ENCODE data around the gene BAIAP2L2. TPM values are rescaled to one million over a fixed set of nuclear protein-coding genes. Genes with fewer than 3 reads are reported as not detected.

BAIAP2L2 gene
- total and polyA plus RNA-seq, 4 donors: 0.17 to 1.0 (median 0.46) TPM

- Histone ChIP-seq H3K9me3 (ENCODE audit: control insufficient read depth in 4 of 4, insufficient read depth in 3 of 4, low read length in 3 of 4) (no peaks in the 10 kb centered on the region), H3K4me1 (ENCODE audit: control insufficient read depth in 5 of 5, insufficient read depth in 5 of 5, low read length in 5 of 5) (no peaks in the 10 kb centered on the region), H3K27ac (ENCODE audit: low read depth in 1 of 2, low read length in 1 of 2) (no peak overlapping the region), H3K4me3 (no peak overlapping the region), H3K27me3 (ENCODE audit: control insufficient read depth in 3 of 3, insufficient read depth in 3 of 3, low read length in 2 of 3) (no peaks in the 10 kb centered on the region), H3K36me3 (ENCODE audit: control insufficient read depth in 4 of 4, insufficient read depth in 4 of 4, low read length in 4 of 4) (peaks cover 0 to 58% (median 8%) of the 10 kb centered on the region in 4 donors), H3K9ac (ENCODE audit: insufficient read depth in 1 of 2, low read length in 2 of 2) (no peak overlapping the region)
- TF ChIP-seq CTCF (IDR thresholded peaks at IDR 0.05; ENCODE audit: control extremely low read depth, extremely low read depth): no peak
- ATAC-seq (ENCODE audit: insufficient read depth, low FRiP score) (no peak), DNase-seq (no peak)
- WGBS, 2 donors: 96 to 97% methylated on average over 25 of the region's 25 CpGs
Observed at GRCh38 chr22:38072322-38073149, 37.9 kb downstream of the BAIAP2L2 start.

GRCh38 chr22:38071421-38072321 is 38.8 kb downstream of the BAIAP2L2 start:
- TF ChIP-seq CTCF (IDR thresholded peaks at IDR 0.05; ENCODE audit: control extremely low read depth, extremely low read depth): no peak
- Histone ChIP-seq H3K27ac (ENCODE audit: low read depth in 1 of 2, low read length in 1 of 2) (no peak overlapping the region), H3K9ac (ENCODE audit: insufficient read depth in 1 of 2, low read length in 2 of 2) (no peak overlapping the region), H3K4me3 (no peak overlapping the region), H3K36me3 (ENCODE audit: control insufficient read depth in 4 of 4, insufficient read depth in 4 of 4, low read length in 4 of 4) (peaks cover 0 to 62% (median 8%) of the 10 kb centered on the region in 4 donors), H3K27me3 (ENCODE audit: control insufficient read depth in 3 of 3, insufficient read depth in 3 of 3, low read length in 2 of 3) (no peaks in the 10 kb centered on the region), H3K9me3 (ENCODE audit: control insufficient read depth in 4 of 4, insufficient read depth in 3 of 4, low read length in 3 of 4) (no peaks in the 10 kb centered on the region), H3K4me1 (ENCODE audit: control insufficient read depth in 5 of 5, insufficient read depth in 5 of 5, low read length in 5 of 5) (no peaks in the 10 kb centered on the region)
- DNase-seq (no peak), ATAC-seq (ENCODE audit: insufficient read depth, low FRiP score) (no peak)
- 91 to 92% methylated on average over 22 of the region's 22 CpGs for WGBS, 2 donors

- WGBS, 2 donors: 94 to 95% methylated on average over 11 of the region's 11 CpGs
- no peak overlapping the region for H3K4me3 ChIP-seq
- H3K27ac ChIP-seq (ENCODE audit: low read depth in 1 of 2, low read length in 1 of 2): peak overlapping the region; percentile 15 to 70
- no peaks in the 10 kb centered on the region for H3K4me1 ChIP-seq (ENCODE audit: control insufficient read depth in 5 of 5, insufficient read depth in 5 of 5, low read length in 5 of 5)
- no peak overlapping the region for H3K9ac ChIP-seq (ENCODE audit: insufficient read depth in 1 of 2, low read length in 2 of 2)
- ATAC-seq (ENCODE audit: insufficient read depth, low FRiP score): no peak
- no peaks in the 10 kb centered on the region for H3K27me3 ChIP-seq (ENCODE audit: control insufficient read depth in 3 of 3, insufficient read depth in 3 of 3, low read length in 2 of 3)
- DNase-seq: no peak
- TF ChIP-seq CTCF (IDR thresholded peaks at IDR 0.05; ENCODE audit: control extremely low read depth, extremely low read depth): no peak
- peaks cover 0 to 72% (median 10%) of the 10 kb centered on the region in 4 donors for H3K36me3 ChIP-seq (ENCODE audit: control insufficient read depth in 4 of 4, insufficient read depth in 4 of 4, low read length in 4 of 4)
- no peaks in the 10 kb centered on the region for H3K9me3 ChIP-seq (ENCODE audit: control insufficient read depth in 4 of 4, insufficient read depth in 3 of 4, low read length in 3 of 4)
Observed at GRCh38 chr22:38070250-38070921, 40.1 kb downstream of the BAIAP2L2 start.

Data from lung (tissue), 12 donors.